SU-DHL-6 (cell line): ENCODE results near the gene CAPN1.

Experiments used
- CTCF ChIP-seq: fragments of 200-600 bp; sonication (generic); IDR thresholded peaks from one replicate; pipeline ENCODE4 v1.5.1; 2017; ENCODE audit warnings: antibody characterized with exemption, mild to moderate bottlenecking, low read length, moderate library complexity; ENCODE audit not compliant: insufficient read depth, poor library complexity, severe bottlenecking
- EZH2phosphoT487 ChIP-seq: fragments of 200-600 bp; sonication (generic), shearing (Covaris generic); conservative IDR thresholded peaks from 2 replicates; pipeline ENCODE4 v1.6.1; 2018; ENCODE audit warnings: mild to moderate bottlenecking, antibody characterized with exemption, low read length, moderate library complexity, mixed read lengths

- TF ChIP-seq CTCF (no peak), EZH2phosphoT487 (no peak)
These were observed 4.2 kb downstream of the CAPN1 start for GRCh38 chr11:65185869-65186341.
